GM21723 (cell line): ENCODE data around the gene SASH3.

ENCODE experiments used
- ATAC-seq: cut with Tn5 transposase; IDR thresholded peaks from one replicate; pipeline ENCODE4 v1.9.1; 2021; ENCODE audit warnings: mild to moderate bottlenecking, moderate library complexity; ENCODE audit not compliant: unreplicated experiment

SASH3 gene

GRCh38 chrX:129782706-129783105, 3.0 kb downstream of the SASH3 start:
- no peak for ATAC-seq

GRCh38 chrX:129783291-129783713, 3.6 kb downstream of the SASH3 start:
- ATAC-seq: no peak

DNA sequence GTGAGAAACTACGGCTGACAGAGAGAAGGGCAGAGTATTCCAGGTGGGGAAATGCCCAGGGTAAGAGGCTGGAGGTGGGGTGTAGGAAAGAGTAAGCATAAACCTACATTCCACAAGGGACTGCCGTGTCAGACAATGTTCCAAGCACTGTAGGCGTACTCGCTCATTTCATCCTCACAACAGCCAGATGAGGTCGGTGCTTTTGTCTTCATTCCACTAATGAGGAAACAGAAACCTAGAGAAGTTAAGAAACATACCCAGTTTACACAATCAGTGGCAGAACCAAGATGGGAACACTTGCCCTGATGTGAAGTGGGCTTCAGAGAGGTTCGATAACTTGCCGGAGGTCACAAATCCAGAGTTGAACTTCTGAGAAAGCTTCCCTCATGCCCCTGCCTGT, 4.6 kb downstream of the SASH3 start:
- no peak for ATAC-seq

DNA sequence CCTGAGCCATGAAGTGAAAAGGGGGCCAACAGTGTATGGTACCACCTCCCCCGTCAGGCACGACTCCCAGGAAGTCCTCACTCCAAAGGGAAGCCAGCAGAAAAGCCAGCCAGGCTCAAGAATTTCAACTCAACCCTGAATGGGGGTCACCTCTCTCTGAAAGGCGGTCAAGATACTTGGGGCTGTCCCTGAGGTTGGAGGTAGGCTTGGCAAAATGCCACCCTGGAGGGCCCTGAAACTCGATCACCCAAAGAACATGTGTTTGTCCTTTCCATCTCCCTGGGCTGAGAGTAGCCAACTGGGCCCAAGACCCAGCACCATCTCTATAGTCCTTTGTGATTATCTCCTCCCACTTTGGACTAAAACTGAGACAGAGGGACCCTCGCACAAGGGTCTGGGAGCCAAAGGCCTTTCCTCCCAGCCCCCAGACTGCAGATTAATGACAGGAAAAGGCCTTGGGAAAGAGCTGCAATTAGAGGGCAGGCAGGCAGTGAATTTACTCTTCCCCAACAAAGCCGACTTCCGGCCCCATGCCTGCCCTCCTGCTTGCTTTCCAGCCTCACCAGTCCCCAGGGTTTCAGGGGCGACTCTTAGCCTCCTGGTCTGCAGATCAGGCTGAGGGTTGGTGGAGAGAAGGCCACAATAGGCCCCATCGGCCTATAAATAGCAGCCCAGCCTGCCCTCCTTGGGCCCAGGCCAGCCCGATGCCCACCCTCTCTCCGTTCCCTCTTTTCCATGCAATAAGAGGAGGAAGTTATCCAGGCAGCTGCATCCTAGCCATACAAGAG, 5.6 kb downstream of the SASH3 start:
- no peak for ATAC-seq

DNA sequence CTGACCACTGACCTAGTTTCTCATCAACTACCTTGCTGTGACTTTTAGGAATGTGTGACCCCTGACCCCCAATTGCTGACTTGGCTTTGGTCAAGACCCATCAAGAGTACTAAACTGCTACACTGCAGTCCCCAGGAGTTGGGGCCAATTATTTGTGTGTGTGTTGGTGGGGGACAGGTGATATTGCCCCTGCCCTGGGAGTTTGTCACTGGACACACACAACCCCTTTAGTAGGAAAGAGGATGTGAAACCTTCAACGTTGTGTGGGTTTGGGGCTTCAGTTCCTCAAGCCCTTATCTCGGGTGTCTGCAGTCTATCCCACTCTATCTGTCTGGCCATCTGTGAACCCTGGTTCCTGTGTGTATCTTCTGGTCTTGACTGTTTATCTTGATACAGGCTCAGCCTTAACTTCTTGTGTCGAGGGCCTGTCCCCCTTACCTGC, 6.5 kb downstream of the SASH3 start:
- peak; percentile 74 for ATAC-seq

- no peak for ATAC-seq
Measured at GRCh38 chrX:129787336-129788055, 7.7 kb downstream of the SASH3 start.

DNA sequence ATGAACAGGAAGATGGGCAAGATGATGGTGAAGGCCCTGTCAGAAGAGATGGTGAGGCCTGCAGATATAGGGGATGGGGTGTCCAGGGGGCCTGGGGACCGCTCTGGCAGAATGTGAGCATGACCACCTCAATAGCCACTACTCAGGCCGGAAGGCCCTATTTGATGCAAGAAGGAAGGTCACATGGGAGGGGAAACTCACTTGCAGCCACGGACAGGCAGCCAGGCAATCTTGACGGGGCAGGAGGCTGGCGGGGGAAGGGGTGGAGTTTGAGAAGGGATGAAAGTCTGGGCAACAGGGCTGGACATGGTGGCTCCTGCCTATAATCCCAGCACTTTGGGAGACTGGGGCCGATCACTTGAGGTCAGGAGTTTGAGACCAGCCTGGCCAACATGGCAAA, 8.8 kb downstream of the SASH3 start:
- no peak for ATAC-seq

DNA sequence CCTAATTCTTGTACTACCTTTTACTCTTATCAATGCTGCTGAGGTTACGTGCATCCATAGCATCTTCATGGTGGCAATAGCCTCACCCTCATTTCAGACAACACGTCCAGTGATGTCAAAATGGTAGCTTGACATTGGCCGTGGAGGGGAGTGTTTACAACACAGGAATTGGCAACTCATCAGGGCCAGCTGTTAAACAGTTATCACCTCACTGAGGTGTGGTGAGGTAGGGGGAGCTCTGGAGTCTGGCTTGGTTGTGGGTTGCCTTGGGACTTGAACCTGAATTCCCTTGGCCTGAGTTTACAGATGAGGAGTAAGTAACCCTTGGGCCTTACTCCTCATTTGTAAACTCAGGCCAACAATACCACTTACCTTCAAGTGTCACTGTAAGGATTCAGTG, 10.4 kb downstream of the SASH3 start:
- no peak for ATAC-seq

DNA sequence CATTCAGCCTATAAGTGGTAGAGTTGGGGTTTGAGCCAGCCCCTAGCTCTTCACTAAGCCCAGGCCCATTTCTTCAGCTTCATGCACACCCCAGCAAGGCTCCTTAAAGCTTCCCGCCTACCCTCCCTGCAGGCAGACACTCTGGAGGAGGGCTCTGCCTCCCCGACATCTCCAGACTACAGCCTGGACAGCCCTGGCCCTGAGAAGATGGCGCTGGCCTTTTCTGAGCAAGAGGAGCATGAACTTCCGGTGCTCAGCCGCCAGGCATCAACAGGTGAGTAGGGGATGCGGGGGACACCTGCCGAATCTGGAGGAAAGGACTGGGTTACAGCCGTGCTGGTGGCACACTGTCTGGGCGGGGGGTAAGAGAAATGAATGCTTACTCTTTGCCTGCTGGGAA, 11.1 kb downstream of the SASH3 start:
- no peak for ATAC-seq

DNA sequence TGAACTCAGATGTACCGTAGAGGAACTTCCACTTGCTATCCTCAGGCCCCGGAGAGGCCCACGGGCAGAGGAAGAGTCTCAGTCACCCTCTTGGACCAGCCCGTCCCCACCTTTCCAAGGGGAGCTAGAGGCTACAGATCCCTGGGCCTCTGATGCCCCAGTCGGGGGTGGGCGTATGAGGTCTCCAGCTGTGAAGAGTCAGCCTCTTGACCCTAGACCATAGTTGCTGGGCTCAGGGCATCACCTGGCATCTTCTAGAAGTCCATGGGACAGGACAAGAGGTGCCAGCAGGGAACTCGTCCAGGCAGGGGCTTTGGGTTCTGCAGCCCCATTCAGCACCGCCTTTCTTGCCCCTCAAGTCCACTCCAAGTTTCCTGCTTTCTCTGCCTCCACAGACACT, 11.6 kb downstream of the SASH3 start:
- ATAC-seq: no peak

DNA sequence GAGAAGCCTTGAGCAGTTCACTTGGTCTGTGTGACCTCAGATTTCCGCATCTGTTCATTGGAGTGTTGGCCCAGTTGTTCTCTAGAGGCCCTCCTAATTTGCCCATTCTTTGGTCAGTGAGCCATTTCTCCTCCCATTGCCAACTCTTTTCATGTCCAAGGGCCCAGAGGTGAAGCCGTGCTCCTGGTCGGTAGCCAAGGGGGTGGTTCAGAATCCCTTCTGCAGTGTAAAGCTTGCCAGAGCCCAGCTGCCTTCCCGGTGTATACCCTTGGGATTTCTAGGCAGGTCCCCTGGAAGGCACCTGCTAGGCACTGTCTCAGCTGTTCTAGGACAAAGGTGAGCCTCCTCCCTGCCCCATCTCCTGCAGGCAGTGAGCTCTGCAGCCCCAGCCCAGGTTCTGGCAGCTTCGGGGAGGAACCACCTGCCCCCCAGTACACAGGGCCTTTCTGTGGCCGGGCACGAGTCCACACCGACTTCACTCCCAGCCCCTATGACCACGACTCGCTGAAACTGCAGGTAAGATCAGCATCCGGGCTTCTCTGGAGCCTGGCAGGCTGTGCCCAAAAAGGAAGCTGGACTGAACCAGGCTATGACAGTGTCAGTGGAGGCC, 12.3 kb downstream of the SASH3 start:
- no peak for ATAC-seq

GRCh38 chrX:129792586-129793291, 13.0 kb downstream of the SASH3 start:
- ATAC-seq: no peak

DNA sequence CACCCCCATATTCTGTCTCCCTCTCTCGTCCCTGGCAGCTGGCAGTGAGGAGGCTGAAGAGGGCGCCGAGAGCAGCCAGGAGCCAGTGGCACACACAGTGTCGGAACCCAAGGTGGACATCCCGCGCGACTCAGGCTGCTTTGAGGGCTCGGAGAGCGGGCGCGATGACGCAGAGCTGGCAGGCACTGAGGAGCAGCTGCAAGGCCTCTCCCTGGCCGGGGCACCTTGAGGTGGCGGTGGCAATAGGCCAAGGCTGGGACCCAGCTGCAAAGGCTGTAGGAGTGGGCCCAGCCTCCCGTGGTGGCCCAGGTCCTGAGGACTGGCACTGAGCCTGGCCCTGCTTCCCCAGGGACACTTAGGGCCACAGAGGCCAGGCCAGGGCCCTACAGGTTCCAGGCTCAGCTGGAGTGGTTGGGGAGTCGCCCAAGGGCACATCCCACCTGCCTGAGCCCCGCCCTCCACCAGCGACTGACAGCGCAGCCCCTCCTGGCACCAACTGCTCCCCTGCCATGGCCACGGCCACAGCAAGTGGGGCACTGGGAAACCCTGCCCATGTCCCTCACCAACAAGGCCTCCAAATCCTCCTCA, 13.9 kb downstream of the SASH3 start:
- ATAC-seq: no peak

GRCh38 chrX:129795584-129795983, 15.8 kb downstream of the SASH3 start:
- no peak for ATAC-seq

GRCh38 chrX:129797251-129797906, 17.6 kb downstream of the SASH3 start:
- ATAC-seq: no peak

DNA sequence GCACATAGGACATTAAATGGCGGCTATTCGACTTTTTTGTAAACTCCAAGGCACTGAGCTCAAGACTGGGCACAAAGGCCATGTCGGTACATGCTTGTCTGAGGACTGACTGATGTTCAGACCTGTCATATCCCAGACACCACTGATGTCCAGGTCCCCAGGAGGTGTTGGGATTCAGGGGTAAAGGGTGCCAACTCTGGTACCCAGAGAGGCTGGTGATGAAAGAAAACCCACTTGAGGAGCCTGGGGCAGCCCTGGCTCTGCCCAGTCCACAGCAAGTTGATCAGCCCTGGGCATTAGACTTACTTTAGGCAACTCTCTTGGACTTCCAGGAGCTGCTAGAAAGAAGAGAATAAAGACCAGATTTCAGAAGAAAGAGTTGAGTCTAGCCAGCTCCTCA, 18.7 kb downstream of the SASH3 start:
- ATAC-seq: no peak

- ATAC-seq: no peak
Measured at GRCh38 chrX:129798888-129799287, 19.1 kb downstream of the SASH3 start.

DNA sequence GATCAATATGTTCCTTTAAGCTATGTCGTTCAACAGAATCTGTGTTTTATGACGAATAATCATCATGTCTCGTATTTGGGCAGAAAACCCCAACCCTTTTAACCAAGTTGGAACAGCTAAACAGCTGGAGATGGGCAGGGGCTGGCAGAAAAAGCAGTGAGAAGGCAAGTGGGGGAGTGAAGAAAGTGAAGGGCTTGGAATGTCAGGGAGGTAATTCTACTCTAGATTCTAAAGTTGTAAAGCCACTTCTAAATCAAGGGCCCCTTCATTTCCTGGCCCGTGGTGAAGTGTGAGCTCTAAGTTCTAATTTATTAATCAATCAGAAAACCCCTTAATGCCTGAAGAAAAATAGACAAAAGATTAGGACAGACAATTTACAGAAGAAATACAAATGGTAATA, 20.4 kb downstream of the SASH3 start:
- no peak for ATAC-seq

GRCh38 chrX:129802863-129803262, 23.1 kb downstream of the SASH3 start:
- ATAC-seq: no peak

- no peak for ATAC-seq
Measured at GRCh38 chrX:129804806-129805205, 25.1 kb downstream of the SASH3 start.
